Common myeloid progenitor, CD34-positive (primary cell): ENCODE data around the gene CHCHD6.

ENCODE experiments used
- CTCF ChIA-PET: fragments of 350-600 bp; sonication (Branson Sonifier 250); formaldehyde crosslinking; loops from one replicate; lab custom pipeline; 2021; ENCODE audit warnings: antibody characterized with exemption; lab: Charles Lee
- POLR2A ChIA-PET: fragments of 350-600 bp; sonication (Branson Sonifier 250); formaldehyde crosslinking; loops from one replicate; lab custom pipeline; 2021; ENCODE audit warnings: antibody characterized with exemption; lab: Charles Lee
- DNase-seq, 3 donors: peaks; one replicate each; pipeline versions ENCODE4 v3.0.0 to v3.0.0-alpha.2; 2013
- H3K27ac ChIP-seq, 2 experiments: 1 replicate in 1 of 2; 2 replicates in 1 of 2; pipeline ENCODE4 v1.7.0; 2013; ENCODE audit warnings: inconsistent platforms in 2 of 2, low read length in 2 of 2, mild to moderate bottlenecking in 2 of 2, low read depth in 1 of 2, moderate library complexity in 1 of 2; ENCODE audit not compliant: severe bottlenecking in 2 of 2, insufficient read depth in 1 of 2, poor library complexity in 1 of 2
- H3K27me3 ChIP-seq, 5 experiments: replicated peaks in 2 of 5; 1 replicate in 3 of 5; 2 replicates in 2 of 5; pipeline versions ENCODE4 v1.6.1 to v1.7.0; 2013; ENCODE audit warnings: low read length in 4 of 5, mild to moderate bottlenecking in 2 of 5, moderate library complexity in 2 of 5, inconsistent platforms in 1 of 5; ENCODE audit not compliant: insufficient read depth in 5 of 5, control insufficient read depth in 4 of 5
- H3K36me3 ChIP-seq, 4 experiments: 1 replicate in 2 of 4; 2 replicates in 2 of 4; pipeline versions ENCODE4 v1.6.1 to v1.7.0; 2013; ENCODE audit warnings: low read length in 3 of 4, control low read depth in 1 of 4, mild to moderate bottlenecking in 1 of 4; ENCODE audit not compliant: control insufficient read depth in 4 of 4, insufficient read depth in 4 of 4
- H3K4me1 ChIP-seq, 4 experiments: 1 replicate in 3 of 4; 2 replicates in 1 of 4; pipeline versions ENCODE4 v1.6.1 to v1.7.1; 2013; ENCODE audit warnings: low read length in 3 of 4, mild to moderate bottlenecking in 3 of 4, control low read depth in 1 of 4, inconsistent platforms in 1 of 4, moderate library complexity in 1 of 4; ENCODE audit not compliant: control insufficient read depth in 4 of 4, insufficient read depth in 4 of 4; ENCODE audit errors: control extremely low read depth in 1 of 4
- H3K4me3 ChIP-seq, 7 experiments: 1 replicate in 4 of 7; 2 replicates in 3 of 7; pipeline versions ENCODE4 v1.5.1 to v1.7.0; 2013; ENCODE audit warnings: mild to moderate bottlenecking in 7 of 7, low read length in 6 of 7, moderate library complexity in 6 of 7, inconsistent platforms in 2 of 7, low read depth in 2 of 7, control low read depth in 1 of 7; ENCODE audit not compliant: insufficient read depth in 4 of 7, control insufficient read depth in 1 of 7; ENCODE audit errors: extremely low read depth in 1 of 7
- H3K9me3 ChIP-seq, 5 experiments: 1 replicate in 4 of 5; 2 replicates in 1 of 5; pipeline versions ENCODE4 v1.6.1 to v1.7.1; 2013; ENCODE audit warnings: low read length in 4 of 5, mild to moderate bottlenecking in 2 of 5, inconsistent platforms in 1 of 5, low read depth in 1 of 5, moderate library complexity in 1 of 5; ENCODE audit not compliant: control insufficient read depth in 4 of 5, insufficient read depth in 2 of 5; ENCODE audit errors: control extremely low read depth in 1 of 5
- WGBS: methylation state at CpG from one replicate; pipeline ENCODE4 v1.1.5; 2013; ENCODE audit not compliant: insufficient coverage; 5-methylcytosine and 5-hydroxymethylcytosine counted together

CHCHD6 gene

DNA sequence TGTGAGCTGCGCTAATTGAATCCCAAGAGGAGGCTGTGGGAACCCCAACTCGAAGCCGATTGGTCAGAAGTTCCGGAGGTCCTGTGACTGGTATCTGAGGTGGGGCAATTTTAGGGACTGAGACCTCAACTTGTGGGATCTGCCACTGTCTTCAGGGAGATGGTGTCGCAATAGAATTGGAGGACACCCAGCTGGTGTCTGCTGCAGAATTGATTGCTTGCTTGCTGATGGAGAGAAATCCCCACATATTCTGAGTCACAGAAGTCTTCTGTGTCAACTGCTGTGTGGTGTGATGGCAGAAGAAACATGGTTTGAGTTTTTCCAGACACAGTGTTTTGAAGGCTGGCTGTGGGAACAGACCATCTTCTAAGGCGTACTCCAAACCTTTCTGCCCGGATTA lies 179.2 kb downstream of the CHCHD6 start:
- no peaks in the 10 kb centered on the region for H3K36me3 ChIP-seq
- H3K27ac ChIP-seq, result no peak overlapping the region
- CTCF ChIA-PET, result no interaction called here
- H3K4me1 ChIP-seq, result no peaks in the 10 kb centered on the region
- no peaks in the 10 kb centered on the region for H3K9me3 ChIP-seq
- WGBS, result 100% methylated on average over 7 of the region's 7 CpGs
- peaks cover 0 to 71% (median 17%) of the 10 kb centered on the region in 5 experiments for H3K27me3 ChIP-seq
- H3K4me3 ChIP-seq, result no peak overlapping the region
- POLR2A ChIA-PET, result no interaction called here
- DNase-seq, result no peak

DNA sequence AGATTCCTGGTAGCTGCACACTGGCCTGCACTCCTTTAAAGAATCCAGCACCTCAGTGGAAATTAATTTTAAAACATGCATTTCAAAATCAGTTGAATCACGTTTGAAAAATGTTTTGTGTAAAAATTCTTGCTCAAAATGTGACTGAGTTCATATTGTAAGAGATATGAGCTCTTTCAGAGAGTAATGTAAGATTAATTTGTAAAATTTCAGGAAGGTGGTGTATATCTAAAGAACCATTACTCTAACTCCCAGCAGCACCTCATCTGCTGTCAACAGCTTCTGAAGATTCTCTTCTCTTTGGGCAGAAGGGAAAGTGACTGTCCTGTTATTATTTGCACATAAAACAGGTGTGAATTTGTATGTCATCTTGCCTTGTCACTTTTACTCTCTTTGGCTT lies 181.4 kb downstream of the CHCHD6 start:
- Histone ChIP-seq H3K4me3 (no peak overlapping the region), H3K27ac (no peak overlapping the region), H3K4me1 (no peaks in the 10 kb centered on the region), H3K27me3 (peaks cover 0 to 82% (median 20%) of the 10 kb centered on the region in 5 experiments), H3K9me3 (no peaks in the 10 kb centered on the region), H3K36me3 (no peaks in the 10 kb centered on the region)
- ChIA-PET CTCF (no interaction called here), POLR2A (no interaction called here)
- DNase-seq, result no peak
- WGBS, result no CpG with 5 or more reads among the region's 1 CpG

DNA sequence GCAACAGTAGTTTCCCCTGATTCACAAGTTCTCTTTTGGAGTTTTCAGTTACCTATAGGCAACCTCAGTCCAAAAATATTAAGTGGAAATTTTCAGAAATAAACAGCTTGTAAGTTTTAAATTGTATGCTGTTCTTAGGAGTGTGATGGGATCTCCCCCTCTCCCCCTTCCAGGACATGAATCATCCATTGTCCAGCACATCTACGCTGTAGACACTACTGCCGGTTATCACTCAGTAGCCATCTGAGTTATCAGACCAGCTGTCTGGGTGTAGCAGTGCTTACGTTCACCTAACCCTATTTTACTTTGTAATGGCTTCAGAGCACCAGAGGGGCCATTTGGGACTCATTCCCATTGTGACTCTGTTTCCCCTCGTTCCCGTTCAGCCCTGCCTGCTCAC lies 182.2 kb downstream of the CHCHD6 start:
- H3K9me3 ChIP-seq, result no peaks in the 10 kb centered on the region
- ChIA-PET CTCF (no interaction called here), POLR2A (no interaction called here)
- H3K27ac ChIP-seq, result no peak overlapping the region
- H3K4me1 ChIP-seq, result no peaks in the 10 kb centered on the region
- no peak overlapping the region for H3K4me3 ChIP-seq
- peaks cover 0 to 83% (median 17%) of the 10 kb centered on the region in 5 experiments for H3K27me3 ChIP-seq
- H3K36me3 ChIP-seq, result no peaks in the 10 kb centered on the region
- no peak for DNase-seq
- WGBS, result 96% methylated on average over 5 of the region's 5 CpGs

DNA sequence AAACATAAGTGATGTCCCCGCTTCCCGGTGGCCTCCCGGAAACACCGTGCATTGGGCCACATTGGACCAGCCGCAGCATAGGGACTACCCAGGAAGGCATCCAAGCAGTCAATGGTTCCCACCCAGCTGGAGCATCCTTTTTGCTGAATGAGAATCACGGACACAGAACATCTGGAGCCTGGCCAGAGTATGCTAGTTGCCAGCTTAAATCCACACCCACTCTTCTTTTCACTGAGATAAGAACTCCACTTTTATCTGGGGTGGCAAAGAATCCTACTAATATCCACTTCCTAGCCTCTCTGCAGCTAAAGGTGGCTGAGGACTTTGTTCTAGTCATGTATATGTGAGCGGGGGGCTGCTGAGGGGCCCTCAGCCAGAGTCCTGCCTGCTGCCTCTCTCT lies 183.6 kb downstream of the CHCHD6 start:
- H3K27ac ChIP-seq, result no peak overlapping the region
- 97% methylated on average over 5 of the region's 7 CpGs for WGBS
- CTCF ChIA-PET, result interaction anchor here (0.9 kb wide), 1 partner anchor 9 kb away, joined by 3 read pairs; no protein-coding TSS in a partner anchor
- peaks cover 0 to 86% (median 20%) of the 10 kb centered on the region in 5 experiments for H3K27me3 ChIP-seq
- no peak for DNase-seq
- H3K36me3 ChIP-seq, result no peaks in the 10 kb centered on the region
- no peaks in the 10 kb centered on the region for H3K4me1 ChIP-seq
- POLR2A ChIA-PET, result no interaction called here
- H3K4me3 ChIP-seq, result no peak overlapping the region
- H3K9me3 ChIP-seq, result no peaks in the 10 kb centered on the region

GRCh38 chr3:126888186-126888760 lies 184.2 kb downstream of the CHCHD6 start:
- H3K4me1 ChIP-seq, result no peaks in the 10 kb centered on the region

DNA sequence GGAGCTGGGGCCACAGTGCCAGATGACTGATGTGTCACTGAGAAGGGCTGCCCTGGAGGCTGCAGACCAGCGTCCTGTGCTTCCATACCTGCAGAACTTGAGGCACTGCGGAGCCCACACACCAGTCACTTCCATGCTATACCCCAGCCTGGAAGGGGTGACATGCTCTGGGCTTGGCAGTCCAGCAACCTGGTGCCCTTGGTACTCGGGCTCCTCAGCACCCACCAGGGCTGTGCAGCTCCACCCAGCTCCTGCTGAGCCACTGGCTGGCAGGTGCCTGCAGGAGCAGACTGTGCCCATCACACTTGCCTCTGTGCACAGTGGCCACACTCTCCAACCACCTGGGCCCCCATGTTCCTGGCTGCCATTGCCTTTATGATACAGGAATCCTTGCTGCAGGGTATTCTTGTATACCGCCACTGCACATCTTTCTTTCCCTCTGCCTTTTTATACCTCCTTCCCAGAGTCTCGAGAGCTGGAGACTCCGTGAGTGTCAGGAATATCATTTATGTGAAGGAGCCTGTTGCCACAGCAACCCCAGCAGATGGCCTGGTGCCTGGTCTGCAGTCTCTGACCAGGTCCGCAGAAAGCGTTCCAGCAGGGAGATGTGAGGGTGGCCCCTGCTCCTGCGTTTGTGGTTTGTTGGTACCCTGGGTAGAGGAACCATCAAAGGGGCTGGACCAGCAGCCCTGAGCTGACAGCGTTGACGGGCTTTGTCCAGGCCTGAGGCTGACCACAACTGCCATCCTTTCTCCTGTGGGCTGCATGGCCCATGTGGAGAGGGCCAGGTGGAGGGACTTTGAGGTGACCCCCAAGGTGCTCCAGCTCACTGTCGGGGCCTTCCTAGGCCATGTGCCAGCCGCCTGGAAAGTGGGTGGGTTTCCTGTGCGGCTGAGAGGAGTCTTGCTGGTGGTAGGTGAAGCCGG lies 185.5 kb downstream of the CHCHD6 start:
- DNase-seq, result no peak
- no peaks in the 10 kb centered on the region for H3K9me3 ChIP-seq
- ChIA-PET CTCF (no interaction called here), POLR2A (no interaction called here)
- H3K4me1 ChIP-seq, result no peaks in the 10 kb centered on the region
- no peak overlapping the region for H3K4me3 ChIP-seq
- peaks cover 0 to 90% (median 29%) of the 10 kb centered on the region in 5 experiments for H3K27me3 ChIP-seq
- H3K36me3 ChIP-seq, result no peaks in the 10 kb centered on the region
- 95% methylated on average over 10 of the region's 15 CpGs for WGBS
- no peak overlapping the region for H3K27ac ChIP-seq

More at GRCh38 chr3:126888186-126888760, 184.2 kb downstream of the CHCHD6 start:
- POLR2A ChIA-PET, result no interaction called here
- Histone ChIP-seq H3K36me3 (no peaks in the 10 kb centered on the region), H3K9me3 (no peaks in the 10 kb centered on the region), H3K4me3 (no peak overlapping the region), H3K27ac (no peak overlapping the region), H3K27me3 (peaks cover 0 to 84% (median 21%) of the 10 kb centered on the region in 5 experiments)
- DNase-seq, result no peak
- WGBS, result 95% methylated on average over 4 of the region's 5 CpGs
- CTCF ChIA-PET, result interaction anchor here (0.9 kb wide), 1 partner anchor 10 kb away, joined by 3 read pairs; no protein-coding TSS in a partner anchor

- no peaks in the 10 kb centered on the region for H3K36me3 ChIP-seq
- H3K4me1 ChIP-seq, result no peaks in the 10 kb centered on the region
- POLR2A ChIA-PET, result no interaction called here
- WGBS, result 98% methylated on average over 5 of the region's 7 CpGs
- H3K4me3 ChIP-seq, result no peak overlapping the region
- no peak overlapping the region for H3K27ac ChIP-seq
- H3K27me3 ChIP-seq, result peaks cover 0 to 95% (median 37%) of the 10 kb centered on the region in 5 experiments
- H3K9me3 ChIP-seq, result no peaks in the 10 kb centered on the region
- CTCF ChIA-PET, result no interaction called here
- no peak for DNase-seq
Measured at GRCh38 chr3:126891141-126891540, 187.1 kb downstream of the CHCHD6 start.
